Fibroblast of the aortic adventitia (primary cell): ENCODE measurements around the gene MRPS18A. TPM values are rescaled to one million over a fixed set of nuclear protein-coding genes. Genes with fewer than 3 reads are reported as not detected.

Experiments
- DNase-seq: peaks from one replicate; pipeline ENCODE4 v3.0.0-alpha.2; 2010; ENCODE audit warnings: low read depth
- H3K4me3 ChIP-seq: 2 replicates; pipeline ENCODE4 v1.5.1; 2011; ENCODE audit warnings: low read depth, mild to moderate bottlenecking, control low read depth, low read length, moderate library complexity
- CTCF ChIP-seq: IDR thresholded peaks from 2 replicates; pipeline ENCODE4 v1.5.1; 2011; ENCODE audit warnings: mild to moderate bottlenecking, low read length, control low read depth, inconsistent platforms; ENCODE audit not compliant: insufficient read depth
- total RNA-seq: library from RNA; depleted of rRNA; stranded (reverse); fragments of >200 nt; gene quantifications from 2 replicates; pipeline ENCODE4 v1.2.3, GENCODE V29; 2012; ENCODE audit warnings: low replicate concordance

The MRPS18A gene
- total RNA-seq, 1 donor = 32.4 TPM

GRCh38 chr6:43717822-43718221 is 30.2 kb upstream of the MRPS18A start:
- no peak overlapping the region for H3K4me3 ChIP-seq
- no peak for TF ChIP-seq CTCF
- peak; percentile 56 for DNase-seq

- TF ChIP-seq CTCF = no peak
- no peak overlapping the region for H3K4me3 ChIP-seq
- DNase-seq = no peak
Observed at GRCh38 chr6:43717389-43717788, 29.8 kb upstream of the MRPS18A start.

- TF ChIP-seq CTCF = no peak
- no peak overlapping the region for H3K4me3 ChIP-seq
- DNase-seq = peak; percentile 28
Observed at GRCh38 chr6:43716099-43716498, 28.5 kb upstream of the MRPS18A start.

GRCh38 chr6:43715056-43715788 is 27.6 kb upstream of the MRPS18A start:
- no peak for TF ChIP-seq CTCF
- no peak for DNase-seq
- no peak overlapping the region for H3K4me3 ChIP-seq

- peak; percentile 63 for DNase-seq
- no peak for TF ChIP-seq CTCF
- no peak overlapping the region for H3K4me3 ChIP-seq
Observed at GRCh38 chr6:43714311-43715055, 26.9 kb upstream of the MRPS18A start.

GRCh38 chr6:43713643-43714310 is 26.2 kb upstream of the MRPS18A start:
- DNase-seq = no peak
- no peak overlapping the region for H3K4me3 ChIP-seq
- no peak for TF ChIP-seq CTCF
